ENCODE data around the gene ORAI2.
"Not testable (repeated sequence)": the region's sequence is repeated elsewhere in the genome, so short reads cannot be mapped to it uniquely, and the experiment has no call there.

ORAI2 gene

DNA sequence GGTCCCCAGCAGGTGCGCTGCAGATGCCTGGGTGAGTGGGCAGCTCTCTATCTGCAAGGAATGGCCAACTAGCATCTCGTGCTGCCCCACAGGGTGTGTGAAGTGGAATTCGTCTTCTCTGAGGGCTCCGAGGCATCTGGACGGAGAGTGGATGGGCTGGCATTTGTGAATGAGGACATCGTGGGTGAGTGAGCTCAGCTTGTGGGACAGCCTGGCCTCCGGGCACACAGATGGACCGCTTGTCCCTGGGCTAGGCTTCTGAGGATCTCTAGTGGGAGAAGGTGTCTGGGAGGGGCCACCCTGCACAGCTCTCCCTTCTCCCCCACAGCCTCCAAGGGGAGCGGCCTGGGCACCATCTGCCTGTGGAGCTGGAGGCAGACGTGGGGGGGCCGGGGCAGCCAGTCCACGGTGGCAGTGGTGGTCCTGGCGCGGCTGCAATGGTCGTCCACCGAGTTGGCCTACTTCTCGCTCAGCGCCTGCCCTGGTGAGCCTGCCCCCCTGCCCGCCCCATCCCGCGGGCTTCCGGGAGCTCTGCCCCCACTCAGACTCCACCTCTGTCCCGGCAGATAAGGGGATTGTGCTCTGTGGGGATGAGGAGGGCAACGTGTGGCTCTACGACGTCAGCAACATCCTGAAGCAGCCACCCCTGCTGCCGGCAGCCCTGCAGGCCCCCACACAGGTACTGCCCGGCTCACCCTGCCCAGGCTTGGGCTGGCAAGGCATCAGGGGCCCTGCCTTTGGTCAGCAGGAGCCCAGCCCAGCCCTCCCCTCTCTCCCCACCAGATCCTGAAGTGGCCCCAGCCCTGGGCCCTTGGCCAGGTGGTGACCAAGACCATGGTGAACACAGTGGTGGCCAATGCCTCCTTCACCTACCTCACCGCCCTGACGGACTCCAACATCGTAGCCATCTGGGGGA lies 39.0 kb downstream of the ORAI2 start:
- DNase-seq = no peak

DNA sequence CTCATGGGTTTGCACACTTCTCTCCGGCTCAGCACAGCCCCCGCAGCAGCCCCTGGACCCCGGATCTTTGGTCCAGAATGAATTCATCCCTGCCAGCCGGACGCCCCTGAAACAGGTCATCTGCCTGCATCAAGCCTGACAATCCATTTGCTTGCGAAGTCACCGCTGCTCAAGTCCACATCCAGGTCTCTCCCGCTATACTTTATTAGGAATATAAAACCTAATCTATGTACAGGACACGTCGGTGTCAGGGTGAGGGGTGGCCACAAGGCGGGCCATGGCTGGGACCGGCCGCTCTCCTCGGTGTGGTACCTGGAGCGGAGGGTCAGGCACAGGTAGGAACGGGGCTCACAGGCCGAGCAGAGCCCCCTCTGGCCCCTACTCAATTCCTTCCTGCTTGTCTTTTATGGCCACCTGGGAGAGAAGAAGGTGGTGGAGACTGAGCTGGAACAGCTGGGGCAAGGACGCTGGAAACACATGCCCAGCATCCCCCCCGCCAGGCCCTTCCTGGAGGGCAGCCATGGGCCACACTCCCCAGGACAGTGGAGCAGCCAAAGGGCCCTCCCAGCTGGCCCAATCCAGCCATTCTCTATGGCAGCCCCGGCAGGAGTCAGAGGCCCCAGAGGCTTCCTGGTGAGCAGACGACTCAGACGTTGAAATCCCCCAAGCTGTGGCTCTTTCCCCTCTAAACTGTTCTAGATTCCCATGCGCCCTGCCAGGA lies 40.1 kb downstream of the ORAI2 start:
- DNase-seq = no peak

DNA sequence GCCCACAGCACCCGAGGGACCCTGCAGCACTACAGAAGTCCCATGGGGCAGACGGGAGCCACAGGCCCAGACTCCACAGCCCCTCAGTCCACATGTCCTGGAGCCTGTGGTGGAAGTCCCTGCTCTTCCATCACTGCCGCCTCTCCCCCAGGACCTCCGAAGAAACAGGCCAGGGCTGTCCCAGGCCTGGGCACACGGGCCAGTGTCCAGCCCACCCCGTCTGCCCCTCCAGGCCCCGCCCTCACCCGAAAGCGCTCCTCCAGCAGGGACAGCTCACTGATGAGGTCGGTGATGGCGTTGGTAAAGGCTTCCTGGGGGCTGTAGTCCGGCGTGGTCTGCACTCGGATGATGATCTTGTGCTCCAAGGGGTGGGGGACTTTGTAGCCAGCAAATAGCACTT lies 40.7 kb downstream of the ORAI2 start:
- DNase-seq = not testable (repeated sequence)

DNA sequence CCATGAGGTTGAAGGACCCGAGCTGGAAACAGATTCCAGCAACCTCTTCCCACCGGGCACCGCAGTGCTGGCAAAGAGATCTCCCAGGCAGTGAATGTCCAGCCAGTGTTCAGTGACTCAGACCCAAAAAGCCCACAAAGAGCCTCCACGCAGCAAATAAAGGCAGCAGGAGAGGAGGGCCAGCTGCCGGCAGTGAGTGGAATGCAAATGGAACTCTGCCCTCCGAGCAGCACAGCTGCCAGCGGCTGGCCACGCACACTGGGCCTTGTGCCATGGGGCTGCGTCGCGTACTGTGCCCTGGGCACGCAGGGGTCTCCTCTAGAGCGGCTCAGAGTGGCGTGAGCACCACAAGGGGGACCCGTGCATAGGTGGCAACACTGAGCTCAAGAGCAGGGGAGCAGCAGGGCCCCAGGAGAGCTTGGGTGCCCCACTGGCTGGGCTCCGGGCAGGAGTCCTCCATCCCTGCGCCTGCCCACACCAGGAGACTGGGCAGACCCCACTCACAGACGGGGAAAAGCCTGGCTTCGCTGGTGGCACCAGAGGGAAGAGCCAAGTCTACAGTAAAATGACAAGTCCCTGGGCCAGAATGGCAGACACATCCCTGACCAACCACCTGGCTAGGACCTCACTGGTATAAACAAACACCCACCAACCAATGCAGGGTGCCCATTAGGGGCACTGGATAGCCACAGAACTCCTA lies 41.5 kb downstream of the ORAI2 start:
- not testable (repeated sequence) for DNase-seq

DNA sequence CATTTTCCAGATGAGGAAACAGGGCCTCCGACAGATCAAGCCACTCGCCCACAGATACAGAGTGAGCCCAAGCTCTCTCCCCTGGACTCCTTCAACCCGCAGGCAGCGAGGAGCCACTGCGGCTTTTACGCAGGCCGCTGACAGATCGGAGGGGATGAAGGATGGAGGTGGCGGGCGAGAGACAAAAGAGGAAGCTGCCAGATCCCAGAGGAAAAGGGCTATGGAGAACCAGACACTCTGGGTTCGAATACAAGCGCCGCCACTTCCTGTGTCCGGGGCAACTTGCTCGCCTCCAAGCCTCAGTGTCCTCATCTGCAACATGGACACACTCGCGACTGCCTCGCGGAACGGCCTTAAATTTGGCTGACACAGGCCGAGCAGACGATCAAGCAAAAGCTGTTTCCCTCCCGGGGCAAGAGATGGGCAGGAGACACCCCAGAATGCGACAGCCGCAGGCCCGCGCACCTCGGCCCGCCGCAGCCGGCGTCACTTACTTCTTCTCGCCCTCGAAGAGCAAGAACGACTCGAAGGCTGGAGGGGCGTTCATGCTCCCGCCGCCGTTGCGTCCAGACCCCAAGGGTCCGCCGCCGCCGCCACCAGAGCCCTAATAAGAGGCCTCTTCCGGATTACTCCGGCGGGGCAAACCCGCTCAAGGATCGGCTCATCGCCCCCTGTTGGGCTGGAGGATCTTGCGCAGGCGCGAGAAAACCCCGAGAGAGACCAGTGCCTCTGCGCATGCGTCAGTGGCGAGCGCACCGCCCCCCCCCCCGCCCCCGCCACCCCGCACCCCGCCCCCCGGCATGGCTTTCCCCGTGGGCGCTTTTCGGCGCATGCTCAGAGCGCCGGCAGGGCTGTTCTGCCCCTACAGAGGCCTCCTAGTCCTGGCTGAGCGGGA lies 45.2 kb downstream of the ORAI2 start, which contains the start of gene POLR2J:
Gene POLR2J, minus strand, starts transcription at position 609 of the 895 bp plus-strand sequence. Its CDS starts 62 bp downstream, at position 547.
- peak; percentile 87 for DNase-seq

DNA sequence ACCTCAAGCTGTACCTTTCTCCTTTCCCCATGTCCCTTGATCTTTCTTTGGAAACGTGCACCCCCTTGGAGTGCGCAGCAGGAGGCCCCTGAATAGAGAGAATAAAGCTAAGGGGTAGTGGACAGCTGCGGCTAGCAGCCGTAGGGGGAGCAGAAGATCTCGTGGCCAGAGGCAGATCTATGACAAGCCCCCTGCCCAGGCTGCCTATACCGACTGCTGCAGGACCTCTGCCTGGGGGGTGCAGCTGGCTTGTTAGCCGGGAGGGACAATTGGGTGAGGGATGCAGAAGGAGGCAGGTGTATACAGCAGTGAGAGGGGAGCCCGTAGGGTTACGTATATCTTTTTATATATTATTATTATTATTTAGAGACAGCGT lies 45.8 kb downstream of the ORAI2 start:
- not testable (repeated sequence) for DNase-seq

DNA sequence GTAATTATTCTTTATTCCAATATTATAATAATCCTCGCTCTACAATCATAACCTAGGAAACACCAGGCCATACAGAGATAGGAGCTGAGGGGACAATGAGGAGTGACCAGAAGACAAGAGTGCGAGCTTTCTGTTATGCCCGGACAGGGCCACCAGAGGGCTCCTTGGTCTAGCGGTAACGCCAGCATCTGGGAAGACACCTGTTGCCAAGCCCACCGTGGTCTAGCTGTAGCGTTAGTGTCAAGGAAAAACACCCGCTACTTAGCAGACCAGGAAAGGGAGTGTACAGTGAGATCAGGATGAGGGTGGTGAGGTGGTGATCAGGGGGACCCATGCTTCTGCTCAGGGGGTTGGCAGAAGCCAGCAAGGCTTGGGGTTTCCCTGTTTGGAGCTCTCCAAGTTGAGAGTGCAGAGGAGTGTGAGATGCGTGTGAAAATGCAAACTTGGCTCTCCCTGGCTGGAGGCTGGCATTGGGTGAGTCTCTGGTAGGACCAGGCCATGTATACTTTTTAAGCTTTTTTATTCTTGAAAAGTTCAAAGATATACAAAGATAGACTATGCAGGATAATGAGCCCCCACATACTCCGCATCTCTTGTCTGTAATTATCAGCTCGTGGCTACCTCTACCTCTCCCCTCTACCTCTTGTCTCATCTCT lies 46.7 kb downstream of the ORAI2 start:
- peak; percentile 16 for DNase-seq

DNA sequence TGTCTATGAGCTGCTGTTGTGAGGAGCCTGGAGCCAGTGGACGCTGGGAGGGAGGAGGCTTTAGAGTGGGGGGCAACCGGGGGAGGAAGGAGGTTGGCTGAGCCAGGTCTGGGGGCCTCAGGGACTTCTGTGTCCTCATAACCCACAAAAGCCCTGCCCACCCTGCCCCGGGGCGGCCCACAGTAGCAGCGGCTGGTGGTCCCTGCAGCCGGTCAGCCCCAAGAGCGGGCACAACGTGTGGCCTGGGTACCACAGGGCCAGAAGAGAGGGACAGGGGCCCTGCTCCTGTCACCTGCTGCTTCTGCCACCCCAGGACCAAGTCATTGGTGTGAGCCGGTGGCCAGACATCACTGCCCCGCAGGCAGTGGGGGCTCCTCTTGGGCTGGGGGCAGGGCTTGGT lies 48.6 kb downstream of the ORAI2 start:
- not testable (repeated sequence) for DNase-seq

DNA sequence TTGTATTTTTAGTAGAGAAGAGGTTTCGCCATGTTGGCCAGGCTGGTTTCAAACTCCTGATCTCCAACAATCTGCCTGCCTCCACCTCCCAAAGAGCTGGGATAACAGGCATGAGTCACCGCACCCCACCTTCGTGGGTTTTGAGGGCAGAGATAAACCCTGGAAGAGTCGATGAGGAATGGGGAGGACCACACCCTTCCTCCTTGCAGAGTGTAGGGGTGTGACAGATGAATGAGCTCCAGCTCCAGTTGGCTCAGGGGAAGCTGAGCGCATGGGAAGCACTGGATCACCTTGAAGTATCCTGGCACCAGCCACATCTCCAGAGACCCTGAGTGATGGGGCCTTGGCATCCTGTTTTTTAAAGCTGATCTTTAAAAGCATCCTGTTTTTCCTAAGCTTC lies 50.9 kb downstream of the ORAI2 start:
- DNase-seq = not testable (repeated sequence)

DNA sequence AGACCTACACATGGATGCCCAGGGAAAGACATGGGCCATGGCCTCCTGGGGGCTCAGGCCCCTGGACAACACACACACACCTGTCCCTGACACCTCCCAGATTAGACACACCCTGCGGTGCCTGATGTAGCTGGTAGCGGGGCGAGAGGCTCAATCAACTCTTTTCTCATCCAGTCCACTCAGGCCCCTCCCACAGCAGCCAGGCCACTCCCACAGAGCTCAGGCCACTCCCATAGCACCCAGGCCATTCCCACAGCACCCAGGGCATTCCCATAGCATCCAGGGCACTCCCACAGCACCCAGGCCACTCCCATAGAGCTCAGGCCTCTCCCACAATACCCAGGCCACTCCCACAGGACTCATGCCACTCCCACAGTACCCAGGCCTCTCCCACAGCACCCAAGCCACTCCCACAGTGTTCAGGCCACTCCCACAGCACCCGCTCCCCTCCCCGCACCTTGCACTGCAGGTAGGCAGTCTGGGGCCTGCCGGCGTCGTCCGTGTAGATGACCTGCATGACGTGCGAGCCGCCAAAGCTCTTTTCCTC lies 57.2 kb downstream of the ORAI2 start:
- peak; percentile 62 for DNase-seq

DNA sequence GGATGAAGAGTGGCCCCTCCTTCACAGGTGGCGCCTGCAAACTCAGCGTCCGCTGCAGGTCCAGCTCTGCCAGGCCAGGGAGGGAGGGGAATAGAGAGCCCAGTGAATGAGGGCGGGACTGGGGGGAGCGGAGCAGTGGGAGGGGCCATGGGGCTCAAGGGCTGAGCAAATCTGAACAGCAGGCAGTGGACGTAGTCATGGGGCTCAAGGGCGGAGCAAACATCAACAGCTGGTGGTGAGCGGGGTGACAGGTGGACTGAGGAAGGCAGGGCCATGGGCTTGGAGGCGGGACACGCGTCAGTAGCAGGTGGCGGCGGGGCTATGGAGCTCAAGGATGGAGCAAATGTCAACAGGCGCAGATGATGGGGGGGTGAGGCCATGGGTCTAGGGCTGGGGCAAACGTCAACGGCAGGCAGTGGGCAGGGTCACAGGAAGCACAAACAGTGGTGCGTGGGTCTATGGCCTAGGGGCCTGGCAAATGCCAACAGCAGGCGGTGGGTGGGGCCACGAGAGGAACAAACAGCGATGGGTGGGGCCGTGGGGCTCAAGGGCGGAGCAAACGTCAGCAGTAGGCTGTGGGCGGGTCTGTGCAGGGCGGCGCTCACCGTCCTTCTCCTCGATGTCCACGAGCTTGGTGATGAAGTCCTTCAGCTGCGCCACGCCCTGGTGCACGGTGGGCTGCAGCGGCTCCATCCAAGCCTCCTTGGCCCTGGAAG lies 60.0 kb downstream of the ORAI2 start:
- DNase-seq = not testable (repeated sequence)

DNA sequence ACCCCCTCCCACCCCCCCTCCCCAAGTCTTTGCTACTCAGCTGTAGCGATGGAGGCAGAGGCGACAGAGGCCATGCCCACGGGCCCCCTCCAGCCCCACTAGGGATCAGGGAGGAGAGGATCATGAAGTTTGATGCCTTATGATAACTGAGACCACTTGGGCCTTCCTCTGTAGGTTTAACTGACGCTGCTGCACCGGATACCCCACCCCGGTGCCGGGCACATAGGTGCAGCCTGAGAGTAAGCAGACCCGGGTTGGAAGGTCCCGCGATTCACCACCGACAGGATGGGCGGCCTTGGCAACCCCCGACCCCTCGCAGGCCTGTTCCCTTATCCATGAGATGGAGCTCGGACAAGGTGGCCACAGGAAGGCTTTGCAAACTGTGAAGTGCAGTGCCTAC lies 60.7 kb downstream of the ORAI2 start:
- not testable (repeated sequence) for DNase-seq

DNA sequence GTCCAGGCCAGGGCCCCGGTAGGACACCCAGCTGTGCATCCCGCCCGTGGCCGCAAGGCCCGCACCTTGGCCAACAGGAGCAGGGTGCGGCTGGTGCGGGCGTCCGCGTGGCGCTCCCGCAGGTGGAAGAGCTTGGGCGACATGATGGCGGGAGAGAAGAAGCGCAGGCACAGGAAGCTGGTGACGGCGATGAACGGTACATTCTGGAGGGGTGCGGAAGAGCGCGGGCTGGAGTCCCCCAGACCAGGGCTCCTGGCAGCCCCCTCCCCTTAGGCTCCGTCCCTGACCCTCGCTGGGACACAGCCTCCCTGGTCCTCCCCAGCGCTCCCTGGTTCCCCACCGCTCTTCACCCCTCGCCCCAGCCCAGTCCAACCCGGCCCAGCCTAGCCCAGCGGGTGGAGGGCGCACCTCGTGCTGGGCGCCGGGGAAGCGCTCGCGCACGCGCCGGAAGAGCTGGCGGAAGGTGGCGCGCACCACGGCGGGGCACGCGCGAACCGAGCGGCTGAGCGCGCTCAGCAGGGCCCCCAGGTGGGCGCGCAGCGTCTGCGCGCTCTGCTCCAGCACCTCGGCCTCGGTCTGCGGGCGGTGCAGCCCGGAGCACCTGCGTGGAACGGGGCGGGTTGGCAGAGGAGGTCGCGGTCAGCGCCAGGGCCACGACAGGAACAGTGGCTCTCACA lies 61.2 kb downstream of the ORAI2 start:
- not testable (repeated sequence) for DNase-seq

DNA sequence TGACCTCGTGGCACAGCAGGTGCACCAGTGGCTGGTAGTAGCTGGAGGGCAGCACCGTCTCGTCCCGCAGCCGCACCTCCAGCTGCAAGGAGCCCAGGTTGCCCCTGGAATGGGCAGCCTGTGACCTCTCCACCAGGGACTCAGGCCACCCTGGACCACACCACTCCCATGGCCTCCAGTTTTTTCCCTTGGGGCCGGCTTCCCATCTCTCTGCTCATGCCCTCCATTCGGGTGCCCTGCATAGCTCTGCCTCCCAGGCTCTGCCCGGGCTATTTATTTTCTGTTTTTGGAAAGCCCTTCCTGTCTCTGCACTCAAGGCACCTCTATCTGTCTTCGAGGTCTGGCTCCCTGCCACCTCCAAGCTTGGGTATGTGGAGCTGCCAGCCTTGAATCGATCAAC lies 63.5 kb downstream of the ORAI2 start:
- DNase-seq = not testable (repeated sequence)

DNA sequence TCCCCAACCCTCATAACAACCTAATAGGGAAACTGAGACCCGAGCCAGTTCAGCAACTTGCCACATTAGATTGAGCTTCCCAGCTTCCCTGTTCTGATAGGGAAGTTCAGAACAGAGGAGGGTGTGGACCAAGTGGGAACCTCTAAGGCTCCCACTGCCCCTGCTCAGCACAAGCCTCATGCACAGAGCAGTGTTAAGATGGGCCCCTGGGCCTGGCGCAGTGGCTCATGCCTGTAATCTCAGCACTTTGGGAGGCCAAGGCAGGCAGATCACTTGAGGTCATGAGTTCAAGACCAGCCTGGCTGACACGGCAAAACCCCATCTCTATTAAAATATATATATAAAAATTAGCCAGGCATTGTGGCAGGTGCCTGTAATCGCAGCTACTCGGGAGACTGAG lies 63.9 kb downstream of the ORAI2 start:
- DNase-seq = not testable (repeated sequence)

DNA sequence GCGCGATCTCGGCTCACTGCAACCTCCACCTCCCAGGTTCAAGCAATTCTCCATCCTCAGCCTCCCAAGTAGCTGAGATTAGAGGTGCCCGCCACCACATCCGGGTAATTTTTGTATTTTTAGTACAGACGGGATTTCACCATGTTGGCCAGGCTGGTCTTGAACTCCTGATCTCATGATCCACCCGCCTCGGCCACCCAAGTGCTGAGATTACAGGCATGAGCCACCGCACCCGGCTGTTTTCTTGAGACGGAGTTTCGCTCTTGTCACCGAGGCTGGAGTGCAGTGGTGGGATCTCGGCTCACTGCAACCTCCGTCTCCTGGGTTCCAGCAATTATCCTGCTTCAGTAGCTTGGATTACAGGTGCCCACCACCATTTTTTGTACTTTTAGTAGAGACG lies 64.9 kb downstream of the ORAI2 start:
- not testable (repeated sequence) for DNase-seq

DNA sequence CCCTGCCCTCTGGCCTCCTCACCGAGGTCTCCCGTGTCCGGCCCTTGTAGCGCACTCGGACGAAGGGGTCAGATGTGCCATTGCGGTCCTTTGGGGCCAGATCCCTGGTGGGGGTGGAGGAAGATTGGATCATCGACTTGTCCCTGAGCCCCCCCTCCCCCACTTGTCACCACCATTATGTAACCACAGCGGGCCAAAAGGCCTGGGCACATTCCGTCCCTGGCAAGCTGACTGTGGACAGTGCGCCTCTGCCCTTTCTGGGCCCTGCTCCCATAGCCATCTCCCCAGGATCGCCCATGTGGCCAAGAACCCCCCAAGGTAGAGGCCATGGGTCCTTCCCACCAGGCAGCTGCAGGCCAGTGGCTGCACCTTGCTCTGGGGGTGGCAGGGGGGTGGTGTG lies 69.8 kb downstream of the ORAI2 start:
- not testable (repeated sequence) for DNase-seq

DNA sequence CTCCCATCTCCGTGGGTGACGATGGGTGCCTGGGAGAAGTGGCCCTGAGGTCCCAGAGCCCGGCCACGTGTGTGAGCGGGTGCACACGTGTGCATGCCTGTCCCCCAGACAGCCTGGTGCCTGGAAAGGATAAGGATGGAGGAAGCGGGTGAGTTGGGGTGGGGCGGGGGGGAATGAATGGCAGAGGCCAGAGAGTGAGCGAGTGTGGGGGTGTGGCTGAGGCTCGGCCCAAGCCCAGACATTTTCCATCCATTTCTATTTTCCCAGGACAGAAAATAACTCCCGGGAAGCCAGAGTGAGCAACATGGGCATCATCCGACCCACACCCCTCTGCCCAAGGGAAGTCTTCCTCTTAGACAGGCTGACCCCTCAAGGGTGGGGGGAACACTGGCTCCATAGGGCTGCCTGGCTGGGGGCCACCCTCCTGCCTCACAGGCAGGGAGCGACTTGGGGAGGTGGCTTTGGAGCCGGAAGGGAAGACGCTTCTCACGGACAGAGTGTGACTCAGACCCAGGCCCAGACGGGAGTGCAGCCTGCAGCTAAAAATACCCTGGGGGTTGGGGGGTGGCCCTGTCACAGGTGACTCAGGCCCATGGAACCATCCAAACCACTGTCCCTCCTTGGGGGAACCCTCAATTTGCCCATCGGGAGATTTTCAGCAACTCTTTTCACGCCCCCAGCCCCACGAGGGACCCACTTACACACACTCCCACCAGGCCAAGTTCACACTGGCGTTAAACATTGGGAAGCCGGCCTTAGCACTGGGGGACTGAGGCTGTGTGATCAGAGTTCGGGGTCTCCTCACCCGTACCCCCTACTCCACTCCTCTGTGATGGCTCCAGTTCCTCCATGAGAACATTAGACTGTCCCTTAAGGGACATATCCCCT lies 72.2 kb downstream of the ORAI2 start:
- DNase-seq = not testable (repeated sequence)

Data from stimulated activated CD4-positive, alpha-beta T cell treated with anti-CD3 and anti-CD28 coated beads, Interleukin-4, amount 100 ng/mL, for 1 hour (primary cell).